GM13976 (cell line): Measurements from ENCODE around the gene KIF21B.

ENCODE experiments used
- DNase-seq: peaks from one replicate; pipeline ENCODE4 v3.0.0; 2012; ENCODE audit warnings: low spot score
- CTCF ChIP-seq: IDR thresholded peaks from 2 replicates; pipeline ENCODE4 v1.5.1; 2012; ENCODE audit warnings: borderline replicate concordance, mild to moderate bottlenecking; ENCODE audit not compliant: insufficient read depth; ENCODE audit errors: extremely low read depth, missing control alignments, control extremely low read depth
- in situ Hi-C: fragments of 300-500 bp; cut with MboI; formaldehyde crosslinking; loops from one replicate; pipeline ENCODE4 v1.12.0; 2022; ENCODE audit warnings: low sequenced_read_pairs, mixed read lengths, inconsistent platforms; ENCODE audit not compliant: unreplicated experiment

KIF21B gene

GRCh38 chr1:200990114-200990513 is 33.4 kb downstream of the KIF21B start:
- no peak for TF ChIP-seq CTCF
- DNase-seq, result no peak

GRCh38 chr1:200989337-200989736 is 34.2 kb downstream of the KIF21B start:
- no peak for TF ChIP-seq CTCF
- in situ Hi-C loops, result no loop called here
- no peak for DNase-seq

More at GRCh38 chr1:200990114-200990513, 33.4 kb downstream of the KIF21B start:
- in situ Hi-C loops, result no loop called here

DNA sequence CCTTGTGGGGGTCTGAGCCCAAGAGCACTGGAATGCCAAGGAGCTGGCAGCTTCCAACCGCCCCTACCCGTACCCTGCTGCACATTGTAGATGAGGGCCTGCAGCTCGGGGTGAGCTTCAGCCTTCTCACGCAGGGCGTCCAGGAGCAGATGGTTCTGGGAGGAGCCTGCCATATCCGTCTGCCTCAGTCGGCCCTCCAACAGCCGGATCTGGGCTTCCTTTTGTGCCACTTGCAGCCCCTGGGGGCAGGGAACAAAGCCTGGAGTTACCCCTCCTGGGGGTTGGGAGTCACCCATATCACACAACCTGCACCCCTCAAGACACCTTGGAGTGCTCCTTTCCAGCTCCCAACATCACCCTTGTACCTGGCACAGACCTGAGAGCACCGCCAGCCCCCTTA is 34.8 kb downstream of the KIF21B start:
- TF ChIP-seq CTCF, result no peak
- in situ Hi-C loops, result no loop called here
- no peak for DNase-seq

- TF ChIP-seq CTCF, result no peak
- in situ Hi-C loops, result no loop called here
- DNase-seq, result no peak
These were observed 38.0 kb downstream of the KIF21B start for GRCh38 chr1:200985481-200985880.

GRCh38 chr1:200983035-200983561 is 40.4 kb downstream of the KIF21B start:
- no peak for TF ChIP-seq CTCF
- in situ Hi-C loops, result no loop called here
- DNase-seq, result no peak

- no peak for DNase-seq
- no peak for TF ChIP-seq CTCF
- in situ Hi-C loops, result no loop called here
These were observed 41.2 kb downstream of the KIF21B start for GRCh38 chr1:200982071-200982945.

DNA sequence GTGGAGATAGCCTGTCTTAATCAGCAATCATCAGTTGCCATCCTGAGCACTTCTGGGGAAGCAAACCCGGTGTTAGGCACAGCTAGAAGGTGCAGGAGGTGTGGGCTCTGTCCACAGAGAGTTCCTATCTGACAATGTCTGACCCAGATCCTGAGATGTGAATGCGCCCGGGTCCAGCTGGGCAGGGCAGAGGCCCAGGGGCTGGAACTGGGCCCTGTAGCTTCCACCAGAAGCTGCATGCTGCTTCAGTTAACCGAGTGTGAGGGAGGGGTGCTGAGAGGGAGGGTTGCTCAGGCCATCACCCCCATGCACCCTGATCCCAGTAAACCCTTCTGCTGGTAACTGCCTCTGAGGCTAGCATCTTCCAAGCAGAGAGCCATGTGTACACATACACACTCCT is 42.2 kb downstream of the KIF21B start:
- in situ Hi-C loops, result no loop called here
- DNase-seq, result no peak
- TF ChIP-seq CTCF, result no peak
